WTC11 (cell line): ENCODE results near the gene HTR3B. TPM values are rescaled to one million over a fixed set of nuclear protein-coding genes. Genes with fewer than 3 reads are reported as not detected.
A peak's percentile ranks its signal among the peaks of the same experiment; 100 is the strongest.

Source experiments
- ATAC-seq: fragments of 200-7000 bp; cut with Tn5 transposase; 2 replicates; pipeline ENCODE4 v1.10.0; 2021; ENCODE audit warnings: mild to moderate bottlenecking, moderate library complexity
- CTCF ChIA-PET: fragments of 300-600 bp; sonication (Branson Sonifier 250); formaldehyde crosslinking; loops from one replicate; lab custom pipeline; 2021; ENCODE audit warnings: antibody characterized with exemption; lab: Charles Lee
- POLR2A ChIA-PET: fragments of 350-600 bp; sonication (Branson Sonifier 250); formaldehyde crosslinking; loops from one replicate; lab custom pipeline; 2021; ENCODE audit warnings: antibody characterized with exemption; lab: Charles Lee
- DNase-seq: peaks from one replicate; pipeline ENCODE4 v3.0.0; 2021; ENCODE audit warnings: low spot score
- H3K27ac Mint-ChIP-seq: 2 replicates; pipeline ENCODE4 v1.8.0; 2021; ENCODE audit warnings: mixed read lengths
- H3K27me3 Mint-ChIP-seq: 2 replicates; pipeline ENCODE4 v1.8.0; 2021; ENCODE audit warnings: low read depth, mild to moderate bottlenecking, moderate library complexity, mixed read lengths
- H3K36me3 Mint-ChIP-seq: 2 replicates; pipeline ENCODE4 v1.8.0; 2021; ENCODE audit warnings: mixed read lengths
- H3K4me1 Mint-ChIP-seq: 2 replicates; pipeline ENCODE4 v1.8.0; 2022; ENCODE audit warnings: mixed read lengths
- H3K4me3 Mint-ChIP-seq: 2 replicates; pipeline ENCODE4 v1.8.0; 2021; ENCODE audit warnings: mild to moderate bottlenecking, moderate library complexity, mixed read lengths
- H3K9me3 Mint-ChIP-seq: 2 replicates; pipeline ENCODE4 v1.8.0; 2021; ENCODE audit warnings: mixed read lengths
- ARID4B ChIP-seq: sonication (generic); formaldehyde crosslinking; IDR thresholded peaks from 2 replicates; pipeline ENCODE4 v1.8.0; 2023; ENCODE audit warnings: missing genetic modification reagents, mild to moderate bottlenecking, borderline replicate concordance
- ATF3 ChIP-seq: sonication (generic); formaldehyde crosslinking; conservative IDR thresholded peaks from 2 replicates; pipeline ENCODE4 v1.8.1; 2022; ENCODE audit warnings: mild to moderate bottlenecking, missing genetic modification reagents
- CDX4 ChIP-seq: fragments of 250-450 bp; sonication (Bioruptor Pico); IDR thresholded peaks from 2 replicates; pipeline ENCODE4 v1.9.0; 2021; ENCODE audit warnings: moderate library complexity, mild to moderate bottlenecking, inconsistent platforms, borderline replicate concordance
- CTCF ChIP-seq: fragments of 200-600 bp; IDR thresholded peaks from 2 replicates; pipeline ENCODE4 v1.8.0; 2022; ENCODE audit warnings: antibody characterized with exemption
- FOXK1 ChIP-seq: sonication (generic); formaldehyde crosslinking; IDR thresholded peaks from 2 replicates; pipeline ENCODE4 v1.8.0; 2022; ENCODE audit warnings: mild to moderate bottlenecking, moderate library complexity, missing genetic modification reagents
- FOXP4 ChIP-seq: sonication (generic); formaldehyde crosslinking; IDR thresholded peaks from 2 replicates; pipeline ENCODE4 v1.8.0; 2022; ENCODE audit warnings: mild to moderate bottlenecking, missing genetic modification reagents
- HMGA2 ChIP-seq: fragments of 250-450 bp; sonication (Bioruptor Pico); IDR thresholded peaks from 2 replicates; pipeline ENCODE4 v1.4.0; 2021; ENCODE audit warnings: mild to moderate bottlenecking, moderate library complexity
- HMGXB4 ChIP-seq: sonication (generic); formaldehyde crosslinking; IDR thresholded peaks from 2 replicates; pipeline ENCODE4 v1.8.1; 2023; ENCODE audit warnings: mild to moderate bottlenecking, moderate library complexity, missing genetic modification reagents
- KAT7 ChIP-seq: sonication (generic); formaldehyde crosslinking; IDR thresholded peaks from 2 replicates; pipeline ENCODE4 v1.8.1; 2023; ENCODE audit warnings: missing genetic modification reagents, mild to moderate bottlenecking, borderline replicate concordance
- NFATC4 ChIP-seq: fragments of 250-450 bp; sonication (Bioruptor Pico); IDR thresholded peaks from 2 replicates; pipeline ENCODE4 v1.9.0; 2021; ENCODE audit warnings: mild to moderate bottlenecking
- NR2C2 ChIP-seq: sonication (generic); formaldehyde crosslinking; IDR thresholded peaks from 2 replicates; pipeline ENCODE4 v1.8.0; 2022; ENCODE audit warnings: mild to moderate bottlenecking, missing genetic modification reagents
- RELA ChIP-seq: sonication (generic); formaldehyde crosslinking; IDR thresholded peaks from 2 replicates; pipeline ENCODE4 v1.8.1; 2022; ENCODE audit warnings: missing genetic modification reagents, mild to moderate bottlenecking, borderline replicate concordance
- TCF7 ChIP-seq: sonication (generic); formaldehyde crosslinking; IDR thresholded peaks from 2 replicates; pipeline ENCODE4 v1.8.0; 2022; ENCODE audit warnings: mild to moderate bottlenecking, low read depth, missing genetic modification reagents, moderate library complexity
- TEAD4 ChIP-seq: sonication (generic); formaldehyde crosslinking; IDR thresholded peaks from 2 replicates; pipeline ENCODE4 v1.8.0; 2022; ENCODE audit warnings: mild to moderate bottlenecking, missing genetic modification reagents
- ZNF138 ChIP-seq: sonication (generic); formaldehyde crosslinking; conservative IDR thresholded peaks from 2 replicates; pipeline ENCODE4 v1.8.1; 2022; ENCODE audit warnings: mild to moderate bottlenecking, moderate library complexity, missing genetic modification reagents
- total RNA-seq: library from RNA; stranded (reverse); gene quantifications from 3 replicates; pipeline ENCODE4 v1.2.3, GENCODE V29; 2021

Gene HTR3B
- total RNA-seq, 1 experiment from 2014 or later: not detected

- TF ChIP-seq CTCF (no peak), ZNF138 (CRISPR knock-in tag) (no peak), TCF7 (no peak), RELA (CRISPR knock-in tag) (no peak), FOXK1 (CRISPR knock-in tag) (no peak), FOXP4 (CRISPR knock-in tag) (no peak), NFATC4 (CRISPR knock-in tag) (no peak), NR2C2 (no peak)
Observed at GRCh38 chr11:113865873-113866272, 38.7 kb upstream of the HTR3B start (continued).

- H3K36me3 Mint-ChIP-seq: peaks cover 75% of the 10 kb centered on the region
- H3K27ac Mint-ChIP-seq: peak overlapping the region; percentile 58
- CTCF ChIA-PET: interaction anchor here (1.5 kb wide), 1 partner anchor 27 kb away, joined by 4 read pairs; no protein-coding TSS in a partner anchor
- POLR2A ChIA-PET: no interaction called here
- no peaks in the 10 kb centered on the region for H3K27me3 Mint-ChIP-seq
- no peak overlapping the region for H3K4me3 Mint-ChIP-seq
- DNase-seq: no peak
- TF ChIP-seq KAT7 (CRISPR knock-in tag) (no peak), CDX4 (CRISPR knock-in tag) (no peak), HMGXB4 (CRISPR knock-in tag) (no peak), ZNF138 (CRISPR knock-in tag) (no peak), TEAD4 (CRISPR knock-in tag) (no peak), ARID4B (CRISPR knock-in tag) (no peak), HMGA2 (CRISPR knock-in tag) (no peak), NFATC4 (CRISPR knock-in tag) (no peak), ATF3 (no peak)
- ATAC-seq: no peak
- H3K9me3 Mint-ChIP-seq: no peaks in the 10 kb centered on the region
- peaks cover 76% of the 10 kb centered on the region for H3K4me1 Mint-ChIP-seq
Observed at GRCh38 chr11:113867843-113868503, 36.6 kb upstream of the HTR3B start.
